ENCODE data around the gene RAB3IL1.
"Not testable (repeated sequence)": the region's sequence is repeated elsewhere in the genome, so short reads cannot be mapped to it uniquely, and the experiment has no call there.

The RAB3IL1 gene

DNA sequence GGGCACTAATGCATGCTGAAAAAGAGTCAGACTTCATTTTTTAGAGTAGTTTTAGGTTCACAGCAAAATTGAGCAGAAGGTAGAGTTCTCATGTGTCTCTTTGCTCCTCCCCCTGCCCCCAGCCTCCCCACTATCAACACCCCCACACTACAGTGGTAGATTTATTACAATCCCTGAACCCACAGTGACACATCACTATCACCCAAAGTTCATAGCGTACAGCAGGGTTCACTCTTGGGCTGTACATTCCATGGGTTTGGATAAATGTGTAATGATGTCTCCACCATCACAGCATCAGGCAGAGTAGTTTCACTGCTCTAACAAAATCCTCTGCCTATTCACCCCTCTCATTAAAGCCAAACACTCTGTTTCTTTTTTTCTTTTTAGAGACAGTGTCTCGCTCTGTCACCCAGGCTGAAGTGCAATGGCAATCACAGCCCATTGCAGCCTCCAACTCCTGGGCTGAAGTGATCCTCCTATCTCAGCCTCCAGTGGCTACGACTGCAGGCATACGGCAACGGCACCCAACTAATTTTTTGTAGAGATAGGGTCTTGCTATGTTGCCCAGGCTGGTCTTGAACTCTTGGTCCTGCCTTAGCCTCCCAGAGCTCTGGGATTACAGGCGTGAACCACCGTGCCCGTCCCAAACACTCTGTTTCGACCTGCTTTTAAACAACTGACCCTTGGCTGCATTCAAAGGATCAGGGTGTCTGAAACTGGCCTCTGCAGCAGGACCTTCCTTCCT, 36.9 kb upstream of the RAB3IL1 start:
- Mint-ChIP-seq H3K4me1 (peaks cover 6% of the 10 kb centered on the region), H3K27me3 (ENCODE audit: low read depth, poor library complexity) (peaks cover 53% of the 10 kb centered on the region), H3K36me3 (ENCODE audit: low read depth) (peaks cover 10% of the 10 kb centered on the region), H3K27ac (no peak overlapping the region), H3K4me3 (peak overlapping the region; percentile 18), H3K9me3 (no peaks in the 10 kb centered on the region)
- DNase-seq = no peak
- TF ChIP-seq, protein P1, sequence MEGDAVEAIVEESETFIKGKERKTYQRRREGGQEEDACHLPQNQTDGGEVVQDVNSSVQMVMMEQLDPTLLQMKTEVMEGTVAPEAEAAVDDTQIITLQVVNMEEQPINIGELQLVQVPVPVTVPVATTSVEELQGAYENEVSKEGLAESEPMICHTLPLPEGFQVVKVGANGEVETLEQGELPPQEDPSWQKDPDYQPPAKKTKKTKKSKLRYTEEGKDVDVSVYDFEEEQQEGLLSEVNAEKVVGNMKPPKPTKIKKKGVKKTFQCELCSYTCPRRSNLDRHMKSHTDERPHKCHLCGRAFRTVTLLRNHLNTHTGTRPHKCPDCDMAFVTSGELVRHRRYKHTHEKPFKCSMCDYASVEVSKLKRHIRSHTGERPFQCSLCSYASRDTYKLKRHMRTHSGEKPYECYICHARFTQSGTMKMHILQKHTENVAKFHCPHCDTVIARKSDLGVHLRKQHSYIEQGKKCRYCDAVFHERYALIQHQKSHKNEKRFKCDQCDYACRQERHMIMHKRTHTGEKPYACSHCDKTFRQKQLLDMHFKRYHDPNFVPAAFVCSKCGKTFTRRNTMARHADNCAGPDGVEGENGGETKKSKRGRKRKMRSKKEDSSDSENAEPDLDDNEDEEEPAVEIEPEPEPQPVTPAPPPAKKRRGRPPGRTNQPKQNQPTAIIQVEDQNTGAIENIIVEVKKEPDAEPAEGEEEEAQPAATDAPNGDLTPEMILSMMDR (IDR thresholded peaks at IDR 0.05) = no peak

DNA sequence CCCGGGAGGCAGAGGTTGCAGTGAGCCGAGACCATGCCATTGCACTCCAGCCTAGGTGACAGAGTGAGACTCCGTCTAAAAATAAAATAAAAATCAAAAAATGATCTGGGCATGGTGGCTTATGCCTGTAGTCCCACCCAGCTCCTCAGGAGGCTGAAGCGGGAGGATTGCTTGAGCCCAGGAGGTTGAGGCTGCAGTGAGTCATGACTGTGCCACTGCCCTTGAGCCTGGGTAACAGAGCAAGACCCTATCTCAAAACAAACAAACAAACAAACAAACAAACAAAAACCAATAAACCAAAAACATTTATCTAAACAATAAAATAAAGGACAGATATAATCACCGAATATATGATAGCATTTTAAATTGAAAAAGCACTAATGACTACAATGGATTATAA, 36.3 kb upstream of the RAB3IL1 start:
- not testable (repeated sequence) for H3K9me3 Mint-ChIP-seq; H3K4me1 Mint-ChIP-seq; DNase-seq; H3K27ac Mint-ChIP-seq; H3K36me3 Mint-ChIP-seq (ENCODE audit: low read depth); H3K4me3 Mint-ChIP-seq
- peaks cover 53% of the 10 kb centered on the region for H3K27me3 Mint-ChIP-seq (ENCODE audit: low read depth, poor library complexity)

DNA sequence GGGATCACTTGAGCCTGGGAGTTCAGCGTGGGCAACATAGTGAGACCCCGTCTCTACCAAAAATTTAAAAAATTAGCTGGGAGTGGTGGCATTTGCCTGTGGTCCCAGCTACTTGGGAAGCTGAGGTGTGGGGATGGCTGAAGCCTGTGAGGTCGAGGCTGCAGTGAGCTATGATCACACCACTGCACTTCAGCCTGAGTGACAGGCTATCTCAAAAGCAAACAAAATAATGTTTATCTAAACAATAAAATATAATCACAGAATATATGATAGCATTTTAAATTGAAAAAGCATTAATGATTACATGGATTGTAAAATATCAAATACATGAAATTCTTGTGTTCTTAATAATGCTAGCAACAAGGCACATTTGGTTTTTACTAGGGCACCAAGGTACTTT, 35.5 kb upstream of the RAB3IL1 start:
- H3K4me3 Mint-ChIP-seq = no peak overlapping the region
- no peaks in the 10 kb centered on the region for H3K9me3 Mint-ChIP-seq
- DNase-seq = no peak
- H3K36me3 Mint-ChIP-seq (ENCODE audit: low read depth) = no peaks in the 10 kb centered on the region
- peaks cover 50% of the 10 kb centered on the region for H3K27me3 Mint-ChIP-seq (ENCODE audit: low read depth, poor library complexity)
- H3K4me1 Mint-ChIP-seq = peaks cover 9% of the 10 kb centered on the region
- H3K27ac Mint-ChIP-seq = no peak overlapping the region
- TF ChIP-seq, protein P1 (IDR thresholded peaks at IDR 0.05) = no peak

DNA sequence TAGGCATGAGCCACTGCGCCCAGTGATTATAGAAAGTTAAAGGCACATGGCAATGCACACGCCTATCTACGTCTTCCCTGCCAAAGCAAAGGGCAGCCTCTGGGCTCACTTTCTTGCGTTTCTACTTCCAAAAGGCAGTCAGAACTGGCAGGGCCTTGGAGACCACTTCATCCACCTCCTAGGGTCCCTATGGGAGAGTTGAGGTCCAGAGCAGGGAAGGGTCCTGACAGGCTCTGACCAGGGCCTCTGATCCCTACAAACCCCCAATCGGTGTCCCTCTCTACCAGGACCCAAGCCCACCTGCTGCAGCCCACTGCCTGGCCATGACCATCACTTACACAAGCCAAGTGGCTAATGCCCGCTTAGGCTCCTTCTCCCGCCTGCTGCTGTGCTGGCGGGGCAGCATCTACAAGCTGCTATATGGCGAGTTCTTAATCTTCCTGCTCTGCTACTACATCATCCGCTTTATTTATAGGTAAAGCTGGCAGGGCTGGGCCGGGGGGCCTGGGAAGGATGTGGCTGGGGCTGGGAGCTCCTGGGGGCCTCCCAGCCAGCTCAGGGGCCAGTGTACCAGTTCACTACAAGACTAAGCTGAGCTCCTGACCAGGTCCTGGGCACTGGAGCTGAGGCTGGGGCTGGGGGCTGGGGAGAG, 34.2 kb upstream of the RAB3IL1 start:
- Mint-ChIP-seq H3K36me3 (ENCODE audit: low read depth) (no peaks in the 10 kb centered on the region), H3K4me1 (peaks cover 21% of the 10 kb centered on the region), H3K27ac (no peak overlapping the region), H3K9me3 (no peaks in the 10 kb centered on the region), H3K27me3 (ENCODE audit: low read depth, poor library complexity) (peaks cover 37% of the 10 kb centered on the region), H3K4me3 (no peak overlapping the region)
- TF ChIP-seq, protein P1 (IDR thresholded peaks at IDR 0.05) = no peak
- DNase-seq = no peak

DNA sequence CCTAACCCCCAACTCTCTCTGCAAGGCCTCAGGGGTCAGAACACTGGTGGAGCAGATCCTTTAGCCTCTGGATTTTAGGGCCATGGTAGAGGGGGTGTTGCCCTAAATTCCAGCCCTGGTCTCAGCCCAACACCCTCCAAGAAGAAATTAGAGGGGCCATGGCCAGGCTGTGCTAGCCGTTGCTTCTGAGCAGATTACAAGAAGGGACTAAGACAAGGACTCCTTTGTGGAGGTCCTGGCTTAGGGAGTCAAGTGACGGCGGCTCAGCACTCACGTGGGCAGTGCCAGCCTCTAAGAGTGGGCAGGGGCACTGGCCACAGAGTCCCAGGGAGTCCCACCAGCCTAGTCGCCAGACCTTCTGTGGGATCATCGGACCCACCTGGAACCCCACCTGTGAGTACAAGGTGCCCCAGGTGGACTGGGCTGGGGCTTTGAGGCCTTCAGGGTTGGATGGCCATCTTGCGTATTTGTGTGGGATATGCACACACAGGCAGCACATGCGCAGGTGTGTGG, 32.7 kb upstream of the RAB3IL1 start, which contains the start of gene BEST1:
BEST1 (plus strand) TSS at position 317 of the 513 bp plus-strand sequence. CDS start 1,456 bp downstream, outside the sequence.
- no peaks in the 10 kb centered on the region for H3K9me3 Mint-ChIP-seq
- H3K27me3 Mint-ChIP-seq (ENCODE audit: low read depth, poor library complexity) = peaks cover 34% of the 10 kb centered on the region
- no peak for DNase-seq
- no peaks in the 10 kb centered on the region for H3K36me3 Mint-ChIP-seq (ENCODE audit: low read depth)
- no peak within 1 kb of the TSS for H3K4me3 Mint-ChIP-seq
- H3K27ac Mint-ChIP-seq = no peak within 1 kb of the TSS
- TF ChIP-seq, protein P1 (IDR thresholded peaks at IDR 0.05) = no peak
- peaks cover 21% of the 10 kb centered on the region for H3K4me1 Mint-ChIP-seq

DNA sequence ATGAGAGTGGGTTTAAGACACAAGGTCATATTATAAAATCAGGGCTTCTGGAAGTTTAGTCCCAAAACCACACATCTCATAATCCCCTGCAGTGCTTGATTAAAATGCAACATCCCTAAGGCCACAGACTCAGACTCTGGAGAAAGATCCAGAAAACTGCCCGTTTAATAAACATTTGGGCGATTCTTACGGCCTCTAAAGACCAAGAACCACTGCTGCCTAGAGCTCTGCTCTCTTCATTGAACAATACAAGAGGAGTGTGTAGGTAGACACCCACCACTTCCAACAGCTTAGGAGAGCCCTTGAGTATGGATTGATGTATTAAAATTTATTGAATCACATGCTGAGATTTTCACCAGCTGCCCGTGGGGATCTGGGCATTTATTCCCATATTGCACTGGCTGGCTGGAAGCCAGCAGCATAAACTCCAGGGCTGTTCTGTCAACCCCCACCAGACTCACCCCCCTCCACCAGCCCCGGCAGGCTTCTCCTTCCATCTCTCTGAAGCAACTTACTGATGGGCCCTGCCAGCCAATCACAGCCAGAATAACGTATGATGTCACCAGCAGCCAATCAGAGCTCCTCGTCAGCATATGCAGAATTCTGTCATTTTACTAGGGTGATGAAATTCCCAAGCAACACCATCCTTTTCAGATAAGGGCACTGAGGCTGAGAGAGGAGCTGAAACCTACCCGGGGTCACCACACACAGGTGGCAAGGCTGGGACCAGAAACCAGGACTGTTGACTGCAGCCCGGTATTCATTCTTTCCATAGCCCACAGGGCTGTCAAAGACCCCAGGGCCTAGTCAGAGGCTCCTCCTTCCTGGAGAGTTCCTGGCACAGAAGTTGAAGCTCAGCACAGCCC, 32.0 kb upstream of the RAB3IL1 start:
- TF ChIP-seq, protein P1 (IDR thresholded peaks at IDR 0.05) = no peak
- Mint-ChIP-seq H3K9me3 (no peaks in the 10 kb centered on the region), H3K27me3 (ENCODE audit: low read depth, poor library complexity) (peaks cover 32% of the 10 kb centered on the region), H3K27ac (no peak overlapping the region), H3K4me1 (peaks cover 21% of the 10 kb centered on the region), H3K36me3 (ENCODE audit: low read depth) (no peaks in the 10 kb centered on the region), H3K4me3 (no peak overlapping the region)
- peak; percentile 40 for DNase-seq
